Activated T-cell treated with anti-CD3 and anti-CD28 coated beads, Interleukin-2, amount 50 U/mL, for 24 hours (primary cell): ENCODE data around the gene CEP19.
"Not testable (repeated sequence)": the region's sequence is repeated elsewhere in the genome, so short reads cannot be mapped to it uniquely, and the experiment has no call there.

ENCODE experiments used
- DNase-seq: peaks from one replicate; pipeline ENCODE4 v3.0.0-alpha.2; 2020
- H3K27ac Mint-ChIP-seq: 2 replicates; pipeline ENCODE4 v1.8.0; 2020; ENCODE audit warnings: mild to moderate bottlenecking, mixed read lengths
- H3K27me3 Mint-ChIP-seq: 2 replicates; pipeline ENCODE4 v1.8.0; 2020; ENCODE audit warnings: mixed read lengths
- H3K36me3 Mint-ChIP-seq: 2 replicates; pipeline ENCODE4 v1.8.0; 2020; ENCODE audit warnings: low read depth, mixed read lengths
- H3K4me1 Mint-ChIP-seq: 2 replicates; pipeline ENCODE4 v1.8.0; 2020; ENCODE audit warnings: low read depth, mixed read lengths
- H3K4me3 Mint-ChIP-seq: 2 replicates; pipeline ENCODE4 v1.8.0; 2020; ENCODE audit warnings: mild to moderate bottlenecking, moderate library complexity, mixed read lengths
- H3K9me3 Mint-ChIP-seq: 2 replicates; pipeline ENCODE4 v1.8.0; 2020; ENCODE audit warnings: mixed read lengths

Gene CEP19

GRCh38 chr3:196711838-196712513 is at the start of gene CEP19, which contains the start of gene PIGX:
Gene CEP19 (minus strand): TSS chr3:196712250. CDS start chr3:196708657, 3,593 bp downstream.
Gene PIGX (plus strand): TSS chr3:196712377.
- DNase-seq: peak; percentile 94
- Mint-ChIP-seq H3K27me3 (no peaks in the 10 kb centered on the region), H3K27ac (peak within 1 kb of the TSS; percentile 93), H3K4me1 (peaks cover 41% of the 10 kb centered on the region), H3K4me3 (peak within 1 kb of the TSS; percentile 86), H3K36me3 (peaks cover 26% of the 10 kb centered on the region), H3K9me3 (no peaks in the 10 kb centered on the region)

GRCh38 chr3:196757876-196758739 is 46.1 kb upstream of the CEP19 start:
- Mint-ChIP-seq H3K27me3 (no peaks in the 10 kb centered on the region), H3K27ac (peak overlapping the region; percentile 72), H3K9me3 (peaks cover 14% of the 10 kb centered on the region), H3K4me3 (no peak overlapping the region), H3K4me1 (peaks cover 62% of the 10 kb centered on the region), H3K36me3 (peaks cover 76% of the 10 kb centered on the region)
- DNase-seq: no peak

- H3K27me3 Mint-ChIP-seq: no peaks in the 10 kb centered on the region
- peak overlapping the region; percentile 6 for H3K4me3 Mint-ChIP-seq
- peaks cover 64% of the 10 kb centered on the region for H3K4me1 Mint-ChIP-seq
- H3K27ac Mint-ChIP-seq: peak overlapping the region; percentile 80
- no peak for DNase-seq
- peaks cover 79% of the 10 kb centered on the region for H3K36me3 Mint-ChIP-seq
- H3K9me3 Mint-ChIP-seq: peaks cover 14% of the 10 kb centered on the region
These were observed 44.7 kb upstream of the CEP19 start for GRCh38 chr3:196756732-196757131.

GRCh38 chr3:196754091-196754981 is 42.3 kb upstream of the CEP19 start:
- peaks cover 87% of the 10 kb centered on the region for H3K36me3 Mint-ChIP-seq
- peaks cover 69% of the 10 kb centered on the region for H3K4me1 Mint-ChIP-seq
- no peaks in the 10 kb centered on the region for H3K27me3 Mint-ChIP-seq
- no peak for DNase-seq
- peaks cover 12% of the 10 kb centered on the region for H3K9me3 Mint-ChIP-seq
- H3K27ac Mint-ChIP-seq: peak overlapping the region; percentile 37
- no peak overlapping the region for H3K4me3 Mint-ChIP-seq

- H3K4me3 Mint-ChIP-seq: no peak overlapping the region
- peak overlapping the region; percentile 57 for H3K27ac Mint-ChIP-seq
- no peak for DNase-seq
- H3K36me3 Mint-ChIP-seq: peaks cover 92% of the 10 kb centered on the region
- H3K9me3 Mint-ChIP-seq: peaks cover 12% of the 10 kb centered on the region
- H3K4me1 Mint-ChIP-seq: peaks cover 71% of the 10 kb centered on the region
- H3K27me3 Mint-ChIP-seq: no peaks in the 10 kb centered on the region
These were observed 41.2 kb upstream of the CEP19 start for GRCh38 chr3:196753201-196753600.

- Mint-ChIP-seq H3K4me3 (no peak overlapping the region), H3K27ac (no peak overlapping the region), H3K4me1 (peaks cover 59% of the 10 kb centered on the region), H3K9me3 (no peaks in the 10 kb centered on the region), H3K27me3 (no peaks in the 10 kb centered on the region), H3K36me3 (peaks cover 85% of the 10 kb centered on the region)
- no peak for DNase-seq
These were observed 37.1 kb upstream of the CEP19 start for GRCh38 chr3:196749125-196749524.

GRCh38 chr3:196743569-196743968 is 31.5 kb upstream of the CEP19 start:
- H3K9me3 Mint-ChIP-seq, H3K27ac Mint-ChIP-seq, H3K27me3 Mint-ChIP-seq, H3K4me3 Mint-ChIP-seq, DNase-seq: not testable (repeated sequence)
- Mint-ChIP-seq H3K36me3 (peaks cover 58% of the 10 kb centered on the region), H3K4me1 (peaks cover 46% of the 10 kb centered on the region)

GRCh38 chr3:196741249-196741889 is 29.3 kb upstream of the CEP19 start:
- Mint-ChIP-seq H3K4me1 (peaks cover 32% of the 10 kb centered on the region), H3K9me3 (no peaks in the 10 kb centered on the region), H3K4me3 (peak overlapping the region; percentile 96), H3K36me3 (peaks cover 46% of the 10 kb centered on the region), H3K27me3 (no peaks in the 10 kb centered on the region), H3K27ac (peak overlapping the region; percentile 98)
- DNase-seq: no peak

GRCh38 chr3:196740481-196741248 is 28.6 kb upstream of the CEP19 start:
- Mint-ChIP-seq H3K4me1 (peaks cover 28% of the 10 kb centered on the region), H3K27me3 (no peaks in the 10 kb centered on the region), H3K9me3 (no peaks in the 10 kb centered on the region), H3K4me3 (peak overlapping the region; percentile 96), H3K36me3 (peaks cover 42% of the 10 kb centered on the region), H3K27ac (peak overlapping the region; percentile 98)
- DNase-seq: no peak

- Mint-ChIP-seq H3K9me3 (no peaks in the 10 kb centered on the region), H3K36me3 (peaks cover 39% of the 10 kb centered on the region), H3K4me3 (peak within 1 kb of the TSS; percentile 96), H3K27me3 (no peaks in the 10 kb centered on the region), H3K4me1 (peaks cover 28% of the 10 kb centered on the region), H3K27ac (peak within 1 kb of the TSS; percentile 98)
- peak; percentile 92 for DNase-seq
These were observed 27.8 kb upstream of the CEP19 start, which contains the start of gene PAK2 for GRCh38 chr3:196739671-196740480. Gene PAK2 (plus strand): TSS chr3:196739857. CDS start chr3:196782647, 42,790 bp downstream.

GRCh38 chr3:196737655-196738054 is 25.6 kb upstream of the CEP19 start:
- Mint-ChIP-seq H3K36me3 (peaks cover 46% of the 10 kb centered on the region), H3K4me1 (peaks cover 18% of the 10 kb centered on the region), H3K27ac (no peak overlapping the region), H3K9me3 (no peaks in the 10 kb centered on the region), H3K4me3 (no peak overlapping the region), H3K27me3 (no peaks in the 10 kb centered on the region)
- DNase-seq: no peak

GRCh38 chr3:196736670-196737374 is 24.8 kb upstream of the CEP19 start:
- no peak for DNase-seq
- Mint-ChIP-seq H3K36me3 (peaks cover 45% of the 10 kb centered on the region), H3K4me1 (peaks cover 18% of the 10 kb centered on the region), H3K27me3 (no peaks in the 10 kb centered on the region), H3K4me3 (no peak overlapping the region), H3K27ac (no peak overlapping the region), H3K9me3 (no peaks in the 10 kb centered on the region)
